Kasumi-1 (cell line): ENCODE measurements around the gene COL4A2.
"Not testable (repeated sequence)": the region's sequence is repeated elsewhere in the genome, so short reads cannot be mapped to it uniquely, and the experiment has no call there.

ENCODE experiments used
- DNase-seq, 2 experiments: peaks; one replicate each; lab custom pipeline; 2025; lab: John Stamatoyannopoulos, UW

COL4A2 gene

DNA sequence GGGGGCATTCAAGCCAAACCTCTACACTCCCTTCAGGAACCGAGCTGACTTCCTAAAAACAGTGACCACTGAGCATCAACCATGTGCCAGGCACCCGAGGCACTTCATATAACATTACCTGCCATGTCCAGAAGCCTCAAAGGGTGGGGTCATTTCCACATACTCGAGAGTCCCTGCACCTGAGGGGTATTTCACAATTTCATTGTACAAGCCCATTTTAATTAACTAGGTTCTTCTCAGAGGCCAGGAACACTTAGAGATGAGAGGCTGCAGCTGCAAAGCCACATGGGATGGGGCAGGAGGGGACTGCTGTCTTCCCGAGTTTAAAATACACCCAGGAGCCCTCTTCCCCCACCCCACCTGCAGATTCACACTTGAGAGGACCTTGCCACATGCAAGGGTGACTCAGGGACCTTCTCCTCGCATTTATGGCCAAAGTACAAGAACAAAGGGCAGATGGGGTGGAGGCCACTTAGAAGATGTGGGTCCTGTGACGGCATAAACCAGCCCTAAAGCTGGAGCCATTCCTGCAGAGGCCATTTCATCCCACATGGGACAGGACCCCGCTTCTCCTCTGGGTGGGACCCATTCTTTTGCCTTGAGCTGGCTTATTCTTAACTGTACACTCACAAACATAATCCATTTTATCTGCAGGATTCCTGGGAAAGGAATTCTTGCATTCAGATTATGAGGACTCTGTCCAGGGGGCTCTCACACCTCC, 210.6 kb downstream of the COL4A2 start:
- DNase-seq: no peak

DNA sequence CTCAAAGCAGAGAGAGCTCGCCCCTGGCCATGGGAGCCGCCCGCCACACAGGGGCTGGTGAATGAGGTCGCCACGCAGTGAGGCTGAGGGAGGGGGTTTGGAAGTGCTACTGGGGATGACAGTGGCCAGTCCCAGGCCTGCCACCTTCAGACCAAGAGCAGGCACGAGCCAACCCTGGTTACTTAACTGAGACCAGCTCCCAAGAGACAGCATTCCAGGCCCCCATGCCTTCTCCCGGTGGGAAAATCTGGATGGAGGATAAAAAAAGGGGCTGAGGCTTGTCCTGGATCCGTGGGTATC, 211.1 kb downstream of the COL4A2 start:
- DNase-seq: no peak

GRCh38 chr13:110518571-110518970, 211.5 kb downstream of the COL4A2 start:
- no peak for DNase-seq

DNA sequence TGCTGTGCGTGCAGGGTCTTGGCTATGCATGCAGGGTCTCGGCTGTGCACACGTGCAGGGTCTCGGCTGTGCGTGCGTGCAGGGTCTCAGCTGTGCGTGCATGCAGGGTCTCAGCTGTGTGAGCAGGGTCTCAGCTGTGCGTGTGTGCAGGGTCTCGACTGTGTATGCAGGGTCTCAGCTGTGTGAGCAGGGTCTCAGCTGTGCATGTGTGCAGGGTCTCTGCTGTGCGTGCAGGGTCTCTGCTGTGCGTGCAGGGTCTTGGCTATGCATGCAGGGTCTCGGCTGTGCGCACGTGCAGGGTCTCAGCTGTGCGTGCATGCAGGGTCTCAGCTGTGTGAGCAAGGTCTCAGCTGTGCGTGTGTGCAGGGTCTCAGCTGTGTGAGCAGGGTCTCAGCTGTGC, 212.0 kb downstream of the COL4A2 start:
- DNase-seq: no peak

GRCh38 chr13:110519506-110519905, 212.4 kb downstream of the COL4A2 start:
- DNase-seq: no peak

GRCh38 chr13:110520431-110521295, 213.6 kb downstream of the COL4A2 start:
- DNase-seq: peak; percentile 35 to 53

- no peak for DNase-seq
Observed at GRCh38 chr13:110521296-110521680, 214.2 kb downstream of the COL4A2 start.

- DNase-seq: peak; percentile 69 to 83
Observed at GRCh38 chr13:110521946-110522345, 214.9 kb downstream of the COL4A2 start.

DNA sequence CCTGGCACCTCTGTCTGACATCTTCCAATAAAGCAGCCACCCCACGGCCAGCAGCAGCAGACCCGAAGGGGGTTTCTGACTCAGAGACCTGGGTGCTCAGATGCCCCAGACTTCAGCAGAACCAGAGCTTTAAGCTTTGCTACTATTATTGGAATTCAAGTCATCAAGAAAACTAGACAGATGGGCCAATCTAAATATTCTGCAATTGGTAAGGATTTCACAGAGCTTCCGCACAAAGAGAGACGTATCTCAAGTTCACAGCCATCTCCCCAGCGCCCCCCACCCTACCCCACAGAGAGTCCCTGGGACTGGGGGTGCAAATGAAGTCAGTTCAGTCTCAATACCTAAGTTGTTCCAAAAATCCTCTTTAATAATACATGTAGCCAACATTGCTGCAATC, 215.6 kb downstream of the COL4A2 start:
- no peak for DNase-seq

DNA sequence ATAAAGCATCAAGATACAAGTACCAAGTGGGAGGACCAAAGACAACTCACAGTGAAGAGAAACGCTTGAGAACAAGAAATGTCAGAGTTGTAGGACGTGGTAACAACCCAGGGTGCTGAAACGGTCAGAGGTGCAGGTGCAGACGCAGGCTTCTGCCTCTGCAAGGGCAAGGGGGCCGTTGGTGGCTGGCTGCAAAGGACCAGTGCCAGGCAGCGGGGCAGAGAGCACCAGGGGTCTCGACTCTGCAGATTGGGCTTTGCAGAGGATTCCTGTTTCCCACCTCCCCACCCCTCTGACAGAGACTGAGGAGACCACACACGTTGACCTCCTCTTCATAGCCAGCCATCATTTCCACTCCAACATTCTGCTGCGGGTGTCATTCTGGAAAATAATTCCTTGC, 216.1 kb downstream of the COL4A2 start:
- DNase-seq: no peak

DNA sequence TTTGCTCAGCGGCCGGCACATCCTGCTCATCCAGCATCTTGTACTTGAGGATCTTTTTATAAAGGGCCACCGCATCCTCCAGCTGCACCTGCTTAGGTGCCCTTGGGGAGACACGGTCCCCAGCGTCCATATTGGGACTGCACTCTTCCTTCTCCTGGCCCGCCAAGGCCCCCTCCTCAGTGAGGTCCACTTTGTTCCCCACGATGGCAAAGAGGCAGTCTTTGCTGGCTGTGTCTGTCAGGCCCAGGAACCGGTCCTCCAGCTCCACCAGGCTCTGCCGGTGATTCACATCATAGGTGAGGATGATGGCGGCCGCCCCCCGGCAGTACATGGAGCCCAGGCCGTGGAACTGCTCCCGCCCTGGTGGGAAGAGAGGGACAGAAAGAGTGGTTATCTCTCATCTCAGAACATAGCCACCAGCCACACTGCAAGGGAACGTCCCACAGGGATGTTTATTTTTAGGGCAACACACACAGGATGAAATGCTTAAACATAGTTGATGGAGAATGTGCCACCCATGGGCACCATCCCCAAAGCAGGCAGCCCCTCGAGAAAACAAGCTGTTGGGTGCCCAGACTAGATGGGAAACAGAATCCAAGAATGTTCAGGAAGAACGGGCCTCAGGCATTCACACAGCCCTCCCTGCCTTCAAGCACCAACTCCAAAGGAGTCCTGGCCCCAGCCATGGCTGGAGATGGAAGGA, 216.9 kb downstream of the COL4A2 start:
- no peak for DNase-seq

- peak; percentile 10 to 24 for DNase-seq
Observed at GRCh38 chr13:110524541-110525257, 217.6 kb downstream of the COL4A2 start.

- no peak for DNase-seq
Observed at GRCh38 chr13:110525328-110526319, 218.5 kb downstream of the COL4A2 start.

DNA sequence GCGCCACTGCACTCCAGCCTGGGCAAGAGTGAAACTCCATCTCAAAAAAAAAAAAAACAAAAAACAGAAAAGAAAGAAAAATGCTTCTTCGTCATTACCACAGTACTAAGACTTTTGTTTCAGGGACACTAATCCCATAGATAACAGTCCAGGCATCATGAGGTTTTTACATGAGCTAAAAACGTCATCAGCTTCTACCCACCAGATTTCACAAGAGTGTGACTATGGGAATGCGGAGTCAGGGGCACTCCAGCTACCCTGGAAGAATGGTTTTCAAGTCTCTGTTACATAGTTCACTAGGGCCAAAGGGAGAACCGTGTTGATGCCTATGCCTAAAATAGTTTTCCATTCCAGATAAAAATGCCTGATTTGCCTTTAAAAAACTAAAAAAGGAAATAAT, 221.3 kb downstream of the COL4A2 start:
- DNase-seq: peak; percentile 14 to 17

DNA sequence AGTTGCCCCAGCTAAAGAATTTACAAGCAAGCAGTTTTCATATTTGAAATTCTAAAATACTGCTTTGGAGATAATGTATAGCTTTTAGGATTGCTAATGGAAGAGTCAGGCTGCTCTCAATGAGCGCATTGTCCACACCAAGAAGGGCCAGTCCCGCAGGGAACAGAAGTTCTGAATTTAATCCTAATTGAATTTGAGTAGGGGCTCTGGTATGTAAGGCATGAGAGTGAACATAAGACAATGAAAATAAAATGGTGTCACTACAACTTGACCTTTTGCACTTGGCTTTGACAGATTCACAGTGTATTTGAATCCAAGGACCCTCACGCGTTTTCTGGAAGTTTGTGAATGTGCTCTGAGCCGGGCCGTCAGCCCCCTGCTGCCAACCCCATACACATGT, 221.8 kb downstream of the COL4A2 start:
- DNase-seq: no peak

- DNase-seq: no peak
Observed at GRCh38 chr13:110529522-110530311, 222.6 kb downstream of the COL4A2 start.

GRCh38 chr13:110531100-110531499, 224.0 kb downstream of the COL4A2 start:
- DNase-seq: no peak

DNA sequence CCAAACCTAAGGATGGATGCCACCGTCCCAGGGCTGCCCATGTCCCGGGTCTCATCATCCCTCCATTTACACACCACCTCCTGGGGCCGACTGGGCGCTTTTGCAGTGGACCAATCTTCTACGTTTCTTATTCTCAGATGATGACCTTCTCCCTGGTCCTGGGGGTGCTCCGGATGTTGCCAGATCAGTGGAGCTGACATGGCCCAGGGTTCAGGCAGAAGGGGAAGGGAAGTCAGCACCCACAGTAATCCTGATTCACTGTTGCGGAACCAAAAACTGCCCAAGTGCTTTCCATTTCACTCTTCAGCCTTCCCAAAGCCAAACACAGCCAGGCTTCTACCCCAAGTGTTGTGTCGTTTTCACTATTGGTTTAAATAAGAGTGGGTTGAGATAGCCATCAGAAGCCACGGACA, 224.6 kb downstream of the COL4A2 start:
- DNase-seq: no peak

GRCh38 chr13:110532258-110532657, 225.2 kb downstream of the COL4A2 start:
- not testable (repeated sequence) for DNase-seq
